GM23248 (cell line): ENCODE data around the gene TXN2.

Experiments used
- EZH2 ChIP-seq: fragments of 200-600 bp; sonication (generic); IDR thresholded peaks from 2 replicates; pipeline ENCODE4 v1.6.1; 2018; ENCODE audit warnings: antibody characterized with exemption, mild to moderate bottlenecking; ENCODE audit not compliant: insufficient read depth, poor library complexity, severe bottlenecking
- EZH2phosphoT487 ChIP-seq: fragments of 200-600 bp; sonication (generic); IDR thresholded peaks from 2 replicates; pipeline ENCODE4 v1.6.1; 2018; ENCODE audit warnings: antibody characterized with exemption, moderate library complexity, mild to moderate bottlenecking, low read depth; ENCODE audit not compliant: insufficient read depth

GRCh38 chr22:36493690-36494110 is 12.3 kb upstream of the TXN2 start:
- no peak for TF ChIP-seq EZH2
- TF ChIP-seq EZH2phosphoT487, result no peak
